ENCODE measurements around the gene JAM3.
"Not testable (repeated sequence)": the region's sequence is repeated elsewhere in the genome, so short reads cannot be mapped to it uniquely, and the experiment has no call there.

JAM3 gene

DNA sequence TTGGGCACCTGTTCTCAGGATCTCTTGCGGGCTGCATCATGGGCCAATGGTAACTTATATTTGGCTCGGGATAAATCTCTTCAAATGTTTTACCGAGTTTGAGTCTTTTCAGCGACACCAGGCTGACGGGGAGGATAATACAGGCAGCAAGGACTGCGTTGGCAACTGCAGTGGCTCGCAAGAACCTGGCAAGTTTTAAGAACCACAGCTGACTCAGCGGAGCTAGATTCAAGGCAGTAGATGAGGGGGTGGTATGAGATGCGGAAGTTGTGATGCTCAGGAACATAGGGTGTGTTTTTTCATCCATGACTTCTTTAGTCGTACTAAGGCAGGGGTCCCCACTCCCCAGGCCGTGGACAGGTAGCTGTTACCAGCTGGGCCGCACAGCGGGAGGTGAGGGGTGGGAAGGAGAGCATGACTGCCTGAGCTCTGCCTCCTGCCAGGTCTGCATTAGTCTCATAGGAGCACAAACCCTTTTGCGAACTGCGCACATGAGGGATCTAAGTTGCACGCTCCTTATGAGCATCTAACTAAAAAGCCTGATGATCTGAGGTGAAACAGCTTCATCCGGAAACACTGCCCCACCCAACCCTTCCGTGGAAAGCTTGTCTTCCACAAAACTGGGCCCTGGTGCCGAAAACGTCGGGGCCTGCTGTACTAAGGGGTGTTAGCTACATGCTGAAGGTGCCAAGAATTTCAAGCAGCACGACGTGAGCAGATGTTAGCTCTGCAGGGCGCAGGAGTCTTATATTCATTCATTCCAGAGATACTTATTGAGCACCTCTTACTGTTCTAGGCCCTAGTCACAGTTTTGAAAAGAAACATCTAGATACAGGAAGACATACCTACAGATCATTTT, 6.4 kb upstream of the JAM3 start:
- no peak for DNase-seq (ENCODE audit: low read depth, low spot score)

DNA sequence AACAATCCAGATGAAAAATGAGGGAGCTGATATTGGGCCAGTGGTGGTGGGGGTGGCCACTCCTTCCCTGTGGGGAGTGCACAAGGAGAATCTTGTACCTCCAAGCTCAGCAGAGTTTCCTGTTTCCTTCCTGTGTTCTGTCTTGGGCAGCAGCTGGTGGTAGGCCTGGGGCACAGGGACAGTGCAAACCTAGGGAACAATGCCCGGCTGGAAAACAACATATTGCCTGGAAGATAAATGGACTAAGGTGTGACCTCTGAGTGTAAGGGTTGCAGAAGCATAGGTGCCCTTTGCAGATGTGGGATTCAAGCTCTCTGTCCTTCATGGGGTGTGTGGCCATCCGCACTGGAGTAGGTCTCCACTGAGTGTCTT, 5.8 kb upstream of the JAM3 start:
- DNase-seq (ENCODE audit: low read depth, low spot score) = no peak

- no peak for DNase-seq (ENCODE audit: low read depth, low spot score)
Measured at GRCh38 chr11:134063991-134064747, 4.7 kb upstream of the JAM3 start.

GRCh38 chr11:134065381-134065780, 3.5 kb upstream of the JAM3 start:
- DNase-seq (ENCODE audit: low read depth, low spot score) = no peak

DNA sequence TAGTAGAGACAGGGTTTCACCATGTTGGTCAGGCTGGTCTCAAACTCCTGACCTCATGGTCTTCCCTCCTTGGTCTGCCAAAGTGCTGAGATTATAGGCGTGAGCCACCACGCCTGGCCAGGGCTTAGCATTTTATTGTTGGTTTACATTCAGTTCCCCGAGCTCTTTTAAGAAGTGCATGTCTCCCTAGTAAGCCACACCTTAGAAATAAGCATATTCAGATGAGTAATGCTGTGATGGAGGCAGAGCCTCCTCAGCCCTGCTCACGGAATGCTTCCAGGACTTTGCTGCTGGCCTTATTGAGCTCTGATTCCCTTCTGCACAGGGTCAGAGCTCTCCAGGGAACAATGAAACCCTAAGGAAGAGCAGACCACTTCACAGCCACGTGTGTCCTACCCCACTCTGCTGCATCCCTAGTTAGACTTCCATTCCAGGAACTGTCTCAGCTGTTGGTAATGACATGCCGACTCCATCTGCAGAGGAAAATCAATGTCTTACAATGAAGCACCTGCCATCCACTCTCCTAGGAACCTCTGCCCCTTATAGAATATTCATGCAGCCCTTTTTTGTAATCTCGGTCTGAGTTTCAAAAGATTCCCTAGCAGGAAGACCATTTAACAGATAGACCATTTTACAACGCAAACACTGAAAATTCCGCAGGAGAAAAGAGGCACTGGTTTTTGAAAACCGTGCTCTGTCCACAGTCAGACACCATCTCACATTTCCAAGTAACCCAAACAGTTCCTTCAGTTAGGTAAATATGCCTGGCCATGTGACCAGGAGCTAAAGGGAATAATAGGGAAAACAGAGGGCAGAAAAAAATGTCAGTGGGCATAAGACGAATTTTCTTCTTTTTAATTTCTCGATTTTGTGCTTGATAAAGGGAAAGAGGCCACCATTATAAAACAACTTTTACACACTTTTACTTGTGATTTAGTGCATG, 1.7 kb upstream of the JAM3 start:
- no peak for DNase-seq (ENCODE audit: low read depth, low spot score)

- DNase-seq (ENCODE audit: low read depth, low spot score) = no peak
Measured at GRCh38 chr11:134069426-134070341, 812 bp downstream of the JAM3 start.

DNA sequence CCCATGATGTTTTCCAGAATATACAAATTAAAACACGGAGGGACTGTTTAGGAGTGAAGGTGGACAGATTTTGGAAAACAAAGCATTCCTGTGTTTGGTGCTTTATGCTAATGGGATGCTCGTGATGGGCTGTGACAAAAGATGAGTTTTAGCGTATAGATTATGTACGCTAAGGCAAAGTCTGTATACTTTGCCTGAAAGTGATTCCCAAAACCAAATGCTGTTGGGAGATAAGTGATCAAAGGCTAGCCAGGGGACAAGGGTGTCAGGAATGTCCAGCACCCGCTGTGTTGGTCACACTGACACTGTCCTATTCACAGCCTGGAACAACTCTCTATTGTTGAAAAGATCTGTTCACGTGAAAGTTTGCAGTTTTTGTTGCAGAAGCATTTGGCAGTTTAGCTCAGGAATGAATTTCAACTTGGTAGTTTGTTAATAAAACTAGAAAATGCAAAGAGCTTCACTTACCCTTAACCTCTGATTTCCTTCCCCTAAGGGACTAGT, 1.5 kb downstream of the JAM3 start:
- DNase-seq (ENCODE audit: low read depth, low spot score) = no peak

DNA sequence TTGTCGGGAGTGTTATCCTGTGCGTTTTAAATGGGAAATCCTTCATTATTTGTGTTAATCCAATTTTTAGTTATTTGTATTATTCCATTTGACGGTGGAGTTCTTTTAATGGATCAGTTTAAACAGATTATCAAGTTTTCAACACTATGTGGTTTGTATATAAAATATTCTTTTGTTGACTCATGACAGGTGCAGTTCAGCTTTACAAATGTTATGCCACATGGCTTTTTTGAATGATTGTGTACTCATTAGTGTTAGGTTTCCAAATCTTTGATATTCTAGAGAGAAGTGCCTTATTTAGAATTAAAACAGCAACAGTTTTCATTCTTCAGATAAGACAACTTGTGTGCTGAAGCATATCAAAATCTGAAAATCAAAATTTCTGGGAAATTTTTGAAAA, 2.4 kb downstream of the JAM3 start:
- DNase-seq (ENCODE audit: low read depth, low spot score) = no peak

GRCh38 chr11:134071766-134072402, 3.0 kb downstream of the JAM3 start:
- DNase-seq (ENCODE audit: low read depth, low spot score) = no peak

- DNase-seq (ENCODE audit: low read depth, low spot score) = no peak
Measured at GRCh38 chr11:134072844-134073243, 4.0 kb downstream of the JAM3 start.

- DNase-seq (ENCODE audit: low read depth, low spot score) = no peak
Measured at GRCh38 chr11:134074346-134074745, 5.5 kb downstream of the JAM3 start.

DNA sequence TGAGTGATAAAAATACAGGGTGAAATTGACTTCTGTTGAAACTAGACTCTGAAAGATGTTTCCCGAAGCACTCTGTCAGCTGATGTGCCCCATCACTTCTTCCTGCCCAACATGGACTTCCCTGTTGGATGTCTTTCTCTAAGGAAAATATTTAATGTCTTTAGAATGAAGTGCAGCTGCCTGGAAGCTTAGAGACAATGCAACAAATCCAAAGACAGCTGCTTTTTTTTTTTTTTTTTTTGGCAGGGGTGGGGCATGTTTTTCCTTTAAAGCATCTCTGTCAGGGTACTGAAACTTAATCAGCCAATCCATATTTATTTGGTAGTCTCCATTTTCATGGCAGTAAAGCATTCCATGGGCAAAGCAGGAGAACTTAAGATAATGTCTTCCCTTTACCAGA, 5.9 kb downstream of the JAM3 start:
- no peak for DNase-seq (ENCODE audit: low read depth, low spot score)

GRCh38 chr11:134079317-134079716, 10.4 kb downstream of the JAM3 start:
- DNase-seq (ENCODE audit: low read depth, low spot score) = no peak

DNA sequence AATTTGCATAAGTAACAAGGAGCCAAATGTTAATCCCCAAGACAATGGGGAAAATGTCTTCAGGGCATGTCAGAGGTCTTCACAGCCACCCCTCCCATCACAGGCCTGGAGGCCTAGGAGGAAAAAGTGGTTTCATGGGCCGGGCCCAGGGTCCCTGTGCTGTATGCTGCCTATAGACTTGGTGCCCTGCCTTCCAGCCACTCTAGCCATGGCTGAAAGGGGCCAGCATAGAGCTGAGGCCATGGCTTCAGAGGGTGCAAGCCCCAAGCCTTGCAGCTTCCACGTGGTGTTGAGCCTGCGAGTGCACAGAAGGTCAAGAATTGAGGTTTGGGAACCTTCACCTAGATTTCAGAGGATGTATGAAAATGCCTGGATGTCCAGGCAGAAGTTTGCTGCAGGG, 12.4 kb downstream of the JAM3 start:
- not testable (repeated sequence) for DNase-seq (ENCODE audit: low read depth, low spot score)

GRCh38 chr11:134082990-134083389, 14.1 kb downstream of the JAM3 start:
- DNase-seq (ENCODE audit: low read depth, low spot score) = no peak

DNA sequence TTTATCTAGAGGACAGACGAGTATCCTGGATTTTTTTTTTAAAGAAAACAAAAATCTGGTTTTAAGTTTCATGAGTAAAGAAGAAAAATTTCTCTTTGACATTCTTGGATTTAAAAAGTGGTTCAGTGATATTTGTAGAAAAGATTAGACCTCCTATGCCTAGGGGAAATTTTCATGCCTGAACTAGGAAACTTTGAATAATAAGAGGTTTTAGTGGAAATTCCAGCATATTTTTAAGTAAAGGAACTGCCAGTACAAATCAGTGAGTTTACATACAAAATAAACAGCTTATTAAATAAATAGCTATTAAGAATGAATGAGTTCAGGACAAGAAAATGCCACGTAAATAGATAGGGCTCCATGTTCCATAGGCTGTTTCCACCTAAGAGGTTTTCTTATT, 17.5 kb downstream of the JAM3 start:
- DNase-seq (ENCODE audit: low read depth, low spot score) = no peak

DNA sequence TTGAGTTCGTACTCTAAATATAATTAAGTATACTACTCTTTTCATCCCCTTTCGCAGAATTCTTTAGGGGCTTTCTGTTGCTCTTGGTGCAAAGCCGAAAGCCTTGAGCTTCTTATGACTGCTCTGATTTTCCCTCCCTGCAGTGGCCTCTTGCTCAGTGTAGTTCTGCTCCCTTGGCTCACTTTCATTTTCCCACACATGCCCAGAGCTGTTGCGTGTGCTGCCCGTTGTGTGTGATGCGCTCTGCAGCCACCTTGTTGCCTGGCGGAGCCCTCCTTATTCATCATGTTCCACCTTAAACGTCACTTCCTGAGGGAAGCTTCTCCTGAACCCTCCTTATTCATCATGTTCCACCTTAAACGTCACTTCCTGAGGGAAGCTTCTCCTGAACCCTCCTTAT, 23.1 kb downstream of the JAM3 start:
- not testable (repeated sequence) for DNase-seq (ENCODE audit: low read depth, low spot score)

GRCh38 chr11:134097166-134097565, 28.3 kb downstream of the JAM3 start:
- no peak for DNase-seq (ENCODE audit: low read depth, low spot score)

- DNase-seq (ENCODE audit: low read depth, low spot score) = no peak
Measured at GRCh38 chr11:134098566-134099184, 29.8 kb downstream of the JAM3 start.

DNA sequence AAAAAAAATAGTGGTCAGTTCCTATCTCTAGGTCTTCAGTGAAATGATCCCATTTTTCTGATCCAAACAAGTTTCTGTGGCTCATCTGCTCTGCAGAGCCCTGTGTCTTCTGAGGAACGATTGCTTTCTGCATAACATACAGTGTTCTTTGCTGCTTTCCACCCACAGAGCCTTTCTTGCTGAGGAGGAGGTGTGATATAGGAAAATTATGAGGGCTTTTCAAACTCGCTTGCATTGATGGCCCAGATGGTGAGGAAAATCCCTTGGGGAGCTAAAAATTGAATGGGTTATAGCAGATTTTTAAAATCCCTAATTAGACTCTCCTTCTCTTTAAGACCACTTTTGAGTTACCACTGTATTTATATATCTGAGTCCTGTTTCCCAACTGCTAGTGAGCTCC, 31.3 kb downstream of the JAM3 start:
- no peak for DNase-seq (ENCODE audit: low read depth, low spot score)
